NB4 (cell line): ENCODE results near the gene ANKH.

Experiments used
- POLR2A ChIP-seq: IDR thresholded peaks from 2 replicates; pipeline ENCODE4 v1.6.1; 2011; ENCODE audit warnings: mild to moderate bottlenecking; ENCODE audit not compliant: insufficient read length; ENCODE audit errors: extremely low read depth
- TF ChIP-seq, protein P1 (sequence below): IDR thresholded peaks from one replicate; pipeline ENCODE4 v1.5.1; 2012; ENCODE audit warnings: low read depth, low read length
- TF ChIP-seq, protein P2 (sequence below): IDR thresholded peaks from 2 replicates; pipeline ENCODE4 v1.6.1; 2011; ENCODE audit warnings: low read depth, low read length

DNA sequence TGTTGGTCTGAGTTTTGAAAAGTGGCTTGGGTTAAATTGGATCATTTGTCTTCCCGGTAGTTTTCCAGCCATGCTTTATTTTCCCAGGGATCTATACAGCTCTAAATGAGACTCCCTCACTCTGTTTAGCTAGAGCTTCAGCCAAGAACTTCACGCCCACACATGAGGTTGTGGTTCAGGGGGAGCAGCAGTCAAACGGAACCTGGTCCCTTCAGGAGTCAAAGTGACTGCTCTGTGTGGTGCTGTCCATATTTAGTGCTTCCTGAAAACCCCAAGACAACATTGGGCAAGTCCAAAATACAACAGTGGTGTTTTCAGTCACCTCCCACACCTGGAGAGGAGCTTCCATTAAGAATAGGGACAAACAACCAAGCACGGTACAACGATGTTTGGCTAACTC, 90.5 kb downstream of the ANKH start:
- TF ChIP-seq, protein P1, sequence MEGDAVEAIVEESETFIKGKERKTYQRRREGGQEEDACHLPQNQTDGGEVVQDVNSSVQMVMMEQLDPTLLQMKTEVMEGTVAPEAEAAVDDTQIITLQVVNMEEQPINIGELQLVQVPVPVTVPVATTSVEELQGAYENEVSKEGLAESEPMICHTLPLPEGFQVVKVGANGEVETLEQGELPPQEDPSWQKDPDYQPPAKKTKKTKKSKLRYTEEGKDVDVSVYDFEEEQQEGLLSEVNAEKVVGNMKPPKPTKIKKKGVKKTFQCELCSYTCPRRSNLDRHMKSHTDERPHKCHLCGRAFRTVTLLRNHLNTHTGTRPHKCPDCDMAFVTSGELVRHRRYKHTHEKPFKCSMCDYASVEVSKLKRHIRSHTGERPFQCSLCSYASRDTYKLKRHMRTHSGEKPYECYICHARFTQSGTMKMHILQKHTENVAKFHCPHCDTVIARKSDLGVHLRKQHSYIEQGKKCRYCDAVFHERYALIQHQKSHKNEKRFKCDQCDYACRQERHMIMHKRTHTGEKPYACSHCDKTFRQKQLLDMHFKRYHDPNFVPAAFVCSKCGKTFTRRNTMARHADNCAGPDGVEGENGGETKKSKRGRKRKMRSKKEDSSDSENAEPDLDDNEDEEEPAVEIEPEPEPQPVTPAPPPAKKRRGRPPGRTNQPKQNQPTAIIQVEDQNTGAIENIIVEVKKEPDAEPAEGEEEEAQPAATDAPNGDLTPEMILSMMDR: no peak
- no peak for TF ChIP-seq POLR2A
- TF ChIP-seq, protein P2, sequence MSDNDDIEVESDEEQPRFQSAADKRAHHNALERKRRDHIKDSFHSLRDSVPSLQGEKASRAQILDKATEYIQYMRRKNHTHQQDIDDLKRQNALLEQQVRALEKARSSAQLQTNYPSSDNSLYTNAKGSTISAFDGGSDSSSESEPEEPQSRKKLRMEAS: 0 out of 2 replicates have a peak, but pooled peaks have one; percentile 16
